GM23248 (cell line): ENCODE results near the gene ANGEL1. TPM values are rescaled to one million over a fixed set of nuclear protein-coding genes. Genes with fewer than 3 reads are reported as not detected.
A peak's percentile ranks its signal among the peaks of the same experiment; 100 is the strongest.

Experiments used
- DNase-seq: peaks from one replicate; pipeline ENCODE4 v3.0.0-alpha.2; 2015
- H2AFZ ChIP-seq: fragments of 200-600 bp; sonication (generic); 2 replicates; pipeline ENCODE4 v1.6.1; 2016; ENCODE audit warnings: antibody characterized with exemption
- H3F3A ChIP-seq: fragments of 200-600 bp; sonication (generic); 2 replicates; pipeline ENCODE4 v1.6.1; 2016; ENCODE audit warnings: mild to moderate bottlenecking, antibody characterized with exemption, mixed run types; ENCODE audit not compliant: insufficient read depth
- H3K27ac ChIP-seq: fragments of 200-600 bp; sonication (generic); 2 replicates; pipeline ENCODE4 v1.5.1; 2016; ENCODE audit warnings: mild to moderate bottlenecking
- H3K27me3 ChIP-seq: fragments of 200-600 bp; sonication (generic); replicated peaks from 2 replicates; pipeline ENCODE4 v1.6.1; 2016; ENCODE audit warnings: mild to moderate bottlenecking; ENCODE audit not compliant: insufficient read depth
- H3K36me3 ChIP-seq: fragments of 200-600 bp; sonication (generic); 2 replicates; pipeline ENCODE4 v1.6.1; 2016; ENCODE audit warnings: low read depth, mild to moderate bottlenecking
- H3K4me1 ChIP-seq: fragments of 200-600 bp; sonication (generic); 2 replicates; pipeline ENCODE4 v1.6.1; 2016; ENCODE audit warnings: mild to moderate bottlenecking; ENCODE audit not compliant: insufficient read depth
- H3K4me2 ChIP-seq: fragments of 200-600 bp; sonication (generic); one replicate; pipeline ENCODE4 v1.6.1; 2016; ENCODE audit warnings: mild to moderate bottlenecking; ENCODE audit not compliant: unreplicated experiment
- H3K4me3 ChIP-seq: fragments of 200-600 bp; sonication (generic); 2 replicates; pipeline ENCODE4 v1.5.1; 2016; ENCODE audit warnings: mild to moderate bottlenecking
- H3K79me2 ChIP-seq: fragments of 200-600 bp; sonication (generic); 2 replicates; pipeline ENCODE4 v1.6.1; 2016; ENCODE audit warnings: mild to moderate bottlenecking; ENCODE audit not compliant: insufficient read depth
- H3K9ac ChIP-seq: fragments of 200-600 bp; sonication (generic); 2 replicates; pipeline ENCODE4 v1.6.1; 2016; ENCODE audit warnings: mild to moderate bottlenecking
- H3K9me2 ChIP-seq: fragments of 200-600 bp; sonication (generic); 2 replicates; pipeline ENCODE4 v1.6.1; 2016; ENCODE audit warnings: mixed run types, mild to moderate bottlenecking, moderate library complexity; ENCODE audit not compliant: insufficient read depth
- H3K9me3 ChIP-seq: fragments of 200-600 bp; sonication (generic); one replicate; pipeline ENCODE4 v1.6.1; 2017; ENCODE audit warnings: low read depth
- H4K20me1 ChIP-seq: fragments of 200-600 bp; sonication (generic); 2 replicates; pipeline ENCODE4 v1.6.0; 2016; ENCODE audit not compliant: insufficient read depth
- EZH2 ChIP-seq: fragments of 200-600 bp; sonication (generic); IDR thresholded peaks from 2 replicates; pipeline ENCODE4 v1.6.1; 2018; ENCODE audit warnings: antibody characterized with exemption, mild to moderate bottlenecking; ENCODE audit not compliant: insufficient read depth, poor library complexity, severe bottlenecking
- EZH2phosphoT487 ChIP-seq: fragments of 200-600 bp; sonication (generic); IDR thresholded peaks from 2 replicates; pipeline ENCODE4 v1.6.1; 2018; ENCODE audit warnings: antibody characterized with exemption, moderate library complexity, mild to moderate bottlenecking, low read depth; ENCODE audit not compliant: insufficient read depth
- WGBS, 2 experiments: methylation state at CpG; one replicate each; pipeline ENCODE4 v1.1.6; 2015 to 2017; ENCODE audit warnings: low lambda C conversion rate in 2 of 2, low coverage in 1 of 2; ENCODE audit errors: missing lambda C conversion rate in 2 of 2; 5-methylcytosine and 5-hydroxymethylcytosine counted together
- in situ Hi-C: fragments of 300-500 bp; cut with MboI; formaldehyde crosslinking; loops from 2 replicates; pipeline ENCODE4 v1.15.0; 2020
- polyA plus RNA-seq: library from polyadenylated mRNA; unstranded; fragments of >200 nt; fragmentation: Nextera tagmentation; extraction: Ambion mirVana; gene quantifications from 2 replicates; pipeline ENCODE4 v1.2.1, GENCODE V29; 2016
- total RNA-seq: library from RNA; depleted of rRNA; stranded (reverse); fragments of >200 nt; shearing (Covaris generic); gene quantifications from 2 replicates; pipeline ENCODE4 v1.2.3, GENCODE V29; 2014

The ANGEL1 gene
- total and polyA plus RNA-seq, 2 experiments from 2014 or later, result 4.9 to 7.3 TPM

GRCh38 chr14:76767681-76768656, 44.7 kb downstream of the ANGEL1 start:
- Histone ChIP-seq H3K4me1 (peaks cover 1% of the 10 kb centered on the region), H3K79me2 (no peaks in the 10 kb centered on the region), H3K9me2 (no peaks in the 10 kb centered on the region)

GRCh38 chr14:76765461-76765931, 47.2 kb downstream of the ANGEL1 start:
- no peaks in the 10 kb centered on the region for H3K9me2 ChIP-seq
- WGBS, 2 experiments, result 78 to 83% methylated on average over 6 of the region's 6 CpGs
- H3K27me3 ChIP-seq, result no peaks in the 10 kb centered on the region
- no peaks in the 10 kb centered on the region for H3K9me3 ChIP-seq
- no peak overlapping the region for H3K4me3 ChIP-seq
- H3K4me1 ChIP-seq, result 0 out of 2 replicates have a peak, but pooled peaks cover 4% of the 10 kb centered on the region
- no peak for DNase-seq
- TF ChIP-seq EZH2phosphoT487 (no peak), EZH2 (no peak)
- no peaks in the 10 kb centered on the region for H4K20me1 ChIP-seq
- H3K9ac ChIP-seq, result no peak overlapping the region
- H2AFZ ChIP-seq, result no peak overlapping the region
- no peak overlapping the region for H3K27ac ChIP-seq
- H3K4me2 ChIP-seq, result no peak overlapping the region
- H3K79me2 ChIP-seq, result no peaks in the 10 kb centered on the region
- no peaks in the 10 kb centered on the region for H3F3A ChIP-seq
- in situ Hi-C loops, result no loop called here
- no peaks in the 10 kb centered on the region for H3K36me3 ChIP-seq

More at GRCh38 chr14:76767681-76768656, 44.7 kb downstream of the ANGEL1 start:
- Histone ChIP-seq H3K4me2 (no peak overlapping the region), H3K9me3 (no peaks in the 10 kb centered on the region), H3K27ac (no peak overlapping the region), H3K9ac (no peak overlapping the region), H3F3A (no peaks in the 10 kb centered on the region), H3K36me3 (no peaks in the 10 kb centered on the region), H2AFZ (no peak overlapping the region), H3K27me3 (no peaks in the 10 kb centered on the region), H3K4me3 (no peak overlapping the region), H4K20me1 (no peaks in the 10 kb centered on the region)
- DNase-seq, result no peak
- WGBS, 2 experiments, result 74 to 75% methylated on average over 15 of the region's 15 CpGs
- in situ Hi-C loops, result no loop called here
- no peak for TF ChIP-seq EZH2phosphoT487
- TF ChIP-seq EZH2, result no peak

- 80 to 81% methylated on average over 14 of the region's 14 CpGs for WGBS, 2 experiments
- DNase-seq, result peak; percentile 36
Observed at GRCh38 chr14:76763096-76764041, 49.3 kb downstream of the ANGEL1 start.

More at GRCh38 chr14:76763096-76764041, 49.3 kb downstream of the ANGEL1 start:
- 0 out of 2 replicates have a peak, but pooled peaks cover 4% of the 10 kb centered on the region for H3K4me1 ChIP-seq
- H3K27me3 ChIP-seq, result no peaks in the 10 kb centered on the region
- no peaks in the 10 kb centered on the region for H4K20me1 ChIP-seq
- no peak overlapping the region for H3K9ac ChIP-seq
- no peaks in the 10 kb centered on the region for H3K36me3 ChIP-seq
- in situ Hi-C loops, result no loop called here
- no peak overlapping the region for H2AFZ ChIP-seq
- no peak overlapping the region for H3K27ac ChIP-seq
- no peak overlapping the region for H3K4me2 ChIP-seq
- H3K79me2 ChIP-seq, result no peaks in the 10 kb centered on the region
- no peak overlapping the region for H3K4me3 ChIP-seq
- TF ChIP-seq EZH2phosphoT487 (no peak), EZH2 (no peak)
- no peaks in the 10 kb centered on the region for H3K9me3 ChIP-seq
- H3F3A ChIP-seq, result no peaks in the 10 kb centered on the region
- no peaks in the 10 kb centered on the region for H3K9me2 ChIP-seq
